Measurements from ENCODE around the gene PTPRB. TPM values are rescaled to one million over a fixed set of nuclear protein-coding genes. Genes with fewer than 3 reads are reported as not detected.

The PTPRB gene
- total RNA-seq: under 1 TPM in 1 of 2 donors, not detected in 1; 0.22 TPM
- polyA plus RNA-seq (2013, experiment 1 of 2): 0.25 TPM
- 0.37 TPM for polyA plus RNA-seq (2013, experiment 2 of 2)
- long read RNA-seq, experiment 1: 0 reads
- long read RNA-seq, experiment 2: 0 reads
- long read RNA-seq, experiment 3, partial matches to known transcripts: 0 of 1 reads
- long read RNA-seq, experiment 3, other reads (novel, unspliced or antisense): 1 of 1 reads
- long read RNA-seq, experiment 4: 0 reads

DNA sequence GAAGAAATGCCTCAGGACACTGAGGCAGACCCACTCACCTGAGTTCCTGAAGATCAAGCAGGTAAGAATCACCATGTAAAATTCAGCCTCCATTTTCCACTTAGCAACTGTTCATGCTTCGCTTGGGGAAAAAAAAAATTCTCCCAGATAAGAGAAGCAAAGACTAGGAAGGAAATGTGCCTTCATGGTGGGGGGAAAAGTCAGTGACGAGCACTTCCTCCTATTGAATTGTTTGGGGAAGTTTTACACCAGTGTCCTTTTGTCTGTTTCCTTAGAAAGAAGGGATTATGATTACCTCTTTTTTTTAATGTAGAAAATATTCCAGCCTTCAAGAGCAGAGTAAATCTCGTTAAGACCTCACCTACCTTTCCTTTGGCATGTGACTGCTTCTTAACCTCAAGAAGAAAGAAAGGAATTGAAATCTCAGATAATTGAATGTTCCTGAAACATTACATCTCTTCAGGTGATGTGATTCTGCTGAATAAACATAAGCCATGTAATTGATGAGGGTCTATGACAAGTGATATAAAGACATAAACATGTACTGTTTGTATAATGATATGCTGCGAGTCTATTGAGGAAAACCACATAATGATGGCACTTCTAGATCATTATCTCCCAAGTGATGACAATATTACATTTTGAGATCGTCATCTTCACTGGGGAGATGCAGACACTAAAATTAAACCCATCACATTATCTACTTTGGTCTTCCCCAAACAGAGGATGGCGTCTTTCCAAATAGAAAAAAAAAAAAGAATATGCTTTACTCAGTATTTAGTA is at the start of gene PTPRB:
Gene PTPRB, minus strand, starts transcription at position 127 of the 783 bp plus-strand sequence. Its CDS starts 34 bp downstream, at position 93.
- Mint-ChIP-seq H3K27me3 (ENCODE audit: insufficient read depth) (no peaks in the 10 kb centered on the region), H3K36me3 (ENCODE audit: low read depth) (no peaks in the 10 kb centered on the region), H3K4me1 (no peaks in the 10 kb centered on the region), H3K9me3 (no peaks in the 10 kb centered on the region), H3K4me3 (no peak within 1 kb of the TSS), H3K27ac (no peak within 1 kb of the TSS)
- no peaks in the 10 kb centered on the region for H3K9me3 ChIP-seq (ENCODE audit: control insufficient read depth, low read length)
- 86 to 92% methylated on average over 3 to 6 of the region's 6 CpGs for WGBS, 2 experiments (ENCODE audit: insufficient coverage in 1 of 2, insufficient read length in 1 of 2)
- H3K36me3 ChIP-seq (ENCODE audit: control insufficient read depth, insufficient read depth, low read length): no peaks in the 10 kb centered on the region
- H3K4me1 ChIP-seq (ENCODE audit: control insufficient read depth, insufficient read depth, low read length): no peaks in the 10 kb centered on the region
- no peaks in the 10 kb centered on the region for H3K27me3 ChIP-seq (ENCODE audit: control insufficient read depth, insufficient read depth, low read length, poor library complexity, severe bottlenecking)
- H3K9ac ChIP-seq (ENCODE audit: extremely low read depth, low read length, poor library complexity, severe bottlenecking): no peak within 1 kb of the TSS
- H3K4me3 ChIP-seq (ENCODE audit: low read length): no peak within 1 kb of the TSS
- DNase-seq: no peak
- no peak within 1 kb of the TSS for H3K27ac ChIP-seq (ENCODE audit: low read depth, low read length)
- TF ChIP-seq, protein P1, sequence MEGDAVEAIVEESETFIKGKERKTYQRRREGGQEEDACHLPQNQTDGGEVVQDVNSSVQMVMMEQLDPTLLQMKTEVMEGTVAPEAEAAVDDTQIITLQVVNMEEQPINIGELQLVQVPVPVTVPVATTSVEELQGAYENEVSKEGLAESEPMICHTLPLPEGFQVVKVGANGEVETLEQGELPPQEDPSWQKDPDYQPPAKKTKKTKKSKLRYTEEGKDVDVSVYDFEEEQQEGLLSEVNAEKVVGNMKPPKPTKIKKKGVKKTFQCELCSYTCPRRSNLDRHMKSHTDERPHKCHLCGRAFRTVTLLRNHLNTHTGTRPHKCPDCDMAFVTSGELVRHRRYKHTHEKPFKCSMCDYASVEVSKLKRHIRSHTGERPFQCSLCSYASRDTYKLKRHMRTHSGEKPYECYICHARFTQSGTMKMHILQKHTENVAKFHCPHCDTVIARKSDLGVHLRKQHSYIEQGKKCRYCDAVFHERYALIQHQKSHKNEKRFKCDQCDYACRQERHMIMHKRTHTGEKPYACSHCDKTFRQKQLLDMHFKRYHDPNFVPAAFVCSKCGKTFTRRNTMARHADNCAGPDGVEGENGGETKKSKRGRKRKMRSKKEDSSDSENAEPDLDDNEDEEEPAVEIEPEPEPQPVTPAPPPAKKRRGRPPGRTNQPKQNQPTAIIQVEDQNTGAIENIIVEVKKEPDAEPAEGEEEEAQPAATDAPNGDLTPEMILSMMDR (conservative IDR thresholded peaks at IDR 0.05): no peak

DNA sequence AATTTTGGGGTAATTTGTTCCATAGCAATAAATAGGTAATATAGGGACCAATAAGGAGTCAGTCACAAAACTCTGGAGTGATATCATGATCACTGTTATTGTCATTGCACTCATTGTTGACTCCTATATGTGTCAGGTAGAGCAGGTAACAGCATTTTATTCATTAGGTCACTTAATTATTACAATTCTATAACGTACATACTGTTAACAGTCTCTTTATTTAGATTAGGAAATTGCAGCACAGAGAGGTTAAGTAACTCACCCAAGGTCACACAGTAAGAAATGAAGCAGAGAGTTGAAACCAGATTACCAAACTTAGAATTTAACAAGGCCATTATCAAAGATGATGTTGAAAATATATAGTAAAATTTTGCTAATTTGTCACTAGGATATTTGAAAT is 49.7 kb upstream of the PTPRB start:
- no peaks in the 10 kb centered on the region for H3K36me3 Mint-ChIP-seq (ENCODE audit: low read depth)
- H3K4me3 ChIP-seq (ENCODE audit: low read length): no peak overlapping the region
- TF ChIP-seq, protein P1 (conservative IDR thresholded peaks at IDR 0.05): no peak
- WGBS, 2 experiments (ENCODE audit: insufficient coverage in 1 of 2, insufficient read length in 1 of 2): 86% methylated on average over 1 of the region's 1 CpG; no CpG with 5 or more reads in 1 of the 2 experiments
- H3K36me3 ChIP-seq (ENCODE audit: control insufficient read depth, insufficient read depth, low read length): no peaks in the 10 kb centered on the region
- H3K27ac ChIP-seq (ENCODE audit: low read depth, low read length): no peak overlapping the region
- no peak for DNase-seq
- no peaks in the 10 kb centered on the region for H3K9me3 Mint-ChIP-seq
- peaks cover 12% of the 10 kb centered on the region for H3K4me1 Mint-ChIP-seq
- H3K9ac ChIP-seq (ENCODE audit: extremely low read depth, low read length, poor library complexity, severe bottlenecking): no peak overlapping the region
- no peaks in the 10 kb centered on the region for H3K27me3 ChIP-seq (ENCODE audit: control insufficient read depth, insufficient read depth, low read length, poor library complexity, severe bottlenecking)
- H3K27ac Mint-ChIP-seq: no peak overlapping the region
- H3K9me3 ChIP-seq (ENCODE audit: control insufficient read depth, low read length): no peaks in the 10 kb centered on the region
- no peaks in the 10 kb centered on the region for H3K27me3 Mint-ChIP-seq (ENCODE audit: insufficient read depth)
- H3K4me3 Mint-ChIP-seq: no peak overlapping the region
- H3K4me1 ChIP-seq (ENCODE audit: control insufficient read depth, insufficient read depth, low read length): no peaks in the 10 kb centered on the region

DNA sequence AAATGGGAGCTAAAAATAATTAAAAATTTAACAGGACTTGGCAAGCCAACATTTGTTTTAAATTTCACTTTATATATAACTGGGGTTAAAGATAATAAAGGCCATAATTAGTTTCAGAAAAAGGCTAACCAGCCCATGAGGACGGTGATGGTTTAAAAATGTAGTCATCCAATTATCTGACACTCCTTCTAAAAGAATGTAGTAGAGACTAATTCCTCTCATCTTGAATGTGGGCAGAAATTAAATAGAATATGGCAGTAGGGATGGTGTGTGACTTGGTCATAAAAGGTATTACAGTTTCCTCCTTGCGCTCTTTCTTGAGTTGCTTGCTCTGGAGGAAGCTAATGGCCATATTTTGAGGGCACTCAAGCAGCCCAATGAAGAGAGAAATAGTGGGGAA is 49.1 kb upstream of the PTPRB start:
- no peaks in the 10 kb centered on the region for H3K36me3 Mint-ChIP-seq (ENCODE audit: low read depth)
- WGBS, 2 experiments (ENCODE audit: insufficient coverage in 1 of 2, insufficient read length in 1 of 2): 93 to 100% methylated on average over 2 of the region's 2 CpGs
- Histone ChIP-seq H3K9ac (ENCODE audit: extremely low read depth, low read length, poor library complexity, severe bottlenecking) (no peak overlapping the region), H3K27me3 (ENCODE audit: control insufficient read depth, insufficient read depth, low read length, poor library complexity, severe bottlenecking) (no peaks in the 10 kb centered on the region), H3K4me1 (ENCODE audit: control insufficient read depth, insufficient read depth, low read length) (no peaks in the 10 kb centered on the region), H3K9me3 (ENCODE audit: control insufficient read depth, low read length) (no peaks in the 10 kb centered on the region), H3K36me3 (ENCODE audit: control insufficient read depth, insufficient read depth, low read length) (no peaks in the 10 kb centered on the region), H3K27ac (ENCODE audit: low read depth, low read length) (no peak overlapping the region), H3K4me3 (ENCODE audit: low read length) (no peak overlapping the region)
- TF ChIP-seq, protein P1 (conservative IDR thresholded peaks at IDR 0.05): no peak
- no peak overlapping the region for H3K4me3 Mint-ChIP-seq
- peaks cover 12% of the 10 kb centered on the region for H3K4me1 Mint-ChIP-seq
- H3K9me3 Mint-ChIP-seq: no peaks in the 10 kb centered on the region
- no peaks in the 10 kb centered on the region for H3K27me3 Mint-ChIP-seq (ENCODE audit: insufficient read depth)
- no peak for DNase-seq
- H3K27ac Mint-ChIP-seq: no peak overlapping the region
